GM19099 (cell line): ENCODE measurements around the gene CRABP2.

Experiments used
- POLR2A ChIP-seq: IDR thresholded peaks from 3 replicates; pipeline ENCODE4 v1.6.1; 2011; ENCODE audit warnings: low read depth; ENCODE audit not compliant: insufficient read length; ENCODE audit errors: extremely low read depth

CRABP2 gene

DNA sequence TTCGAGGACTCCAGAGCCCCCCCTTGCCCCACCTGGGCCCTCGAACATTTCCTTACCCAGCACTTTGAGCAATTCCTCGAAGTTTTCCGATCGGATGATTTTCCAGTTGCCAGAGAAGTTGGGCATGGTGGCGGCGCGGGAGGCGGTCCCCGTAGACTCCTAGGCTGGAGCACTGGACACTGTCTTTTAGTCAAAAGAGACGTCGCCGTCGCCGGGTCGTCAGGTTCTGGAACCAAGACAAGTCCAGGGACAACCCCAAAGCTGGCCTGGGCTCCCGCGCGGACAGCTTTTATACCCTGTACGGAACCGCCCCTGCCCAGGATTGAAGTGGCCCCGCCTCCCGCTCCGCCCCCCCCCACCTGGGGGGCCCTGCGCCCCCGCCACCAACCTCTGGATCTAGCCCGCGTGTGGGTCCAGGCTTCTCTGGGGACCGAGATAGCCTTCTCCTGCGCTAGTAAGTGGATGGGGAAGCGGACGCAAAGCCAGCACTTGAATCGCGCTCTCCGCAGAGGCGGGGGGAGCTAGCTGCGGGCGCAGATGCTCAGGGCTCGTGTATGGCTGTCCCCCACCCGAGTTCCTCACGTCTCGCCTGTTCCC, at the start of gene CRABP2:
Gene CRABP2 (minus strand): TSS at position 263 of the 597 bp plus-strand sequence. CDS start 137 bp downstream, at position 126.
- TF ChIP-seq POLR2A: no peak

DNA sequence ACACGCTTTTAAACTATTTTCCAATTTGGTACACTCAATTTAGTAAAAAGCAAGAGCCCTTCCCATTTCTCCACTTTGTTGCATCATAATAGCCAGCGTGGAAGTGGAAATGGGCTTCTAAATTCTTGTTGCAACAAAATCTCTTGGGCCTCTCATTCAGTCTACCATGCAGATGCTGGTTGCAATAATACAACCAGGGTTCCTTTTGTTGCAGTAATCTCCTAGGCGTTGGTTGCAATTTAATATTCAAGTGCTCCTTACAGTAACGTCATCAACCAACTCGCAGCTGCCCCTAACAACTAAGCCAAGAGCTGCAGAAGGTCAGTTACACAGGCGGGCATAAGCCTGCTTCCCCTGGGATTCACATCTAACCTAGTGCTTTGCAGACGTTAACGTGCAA, 48.8 kb upstream of the CRABP2 start:
- TF ChIP-seq POLR2A: no peak

DNA sequence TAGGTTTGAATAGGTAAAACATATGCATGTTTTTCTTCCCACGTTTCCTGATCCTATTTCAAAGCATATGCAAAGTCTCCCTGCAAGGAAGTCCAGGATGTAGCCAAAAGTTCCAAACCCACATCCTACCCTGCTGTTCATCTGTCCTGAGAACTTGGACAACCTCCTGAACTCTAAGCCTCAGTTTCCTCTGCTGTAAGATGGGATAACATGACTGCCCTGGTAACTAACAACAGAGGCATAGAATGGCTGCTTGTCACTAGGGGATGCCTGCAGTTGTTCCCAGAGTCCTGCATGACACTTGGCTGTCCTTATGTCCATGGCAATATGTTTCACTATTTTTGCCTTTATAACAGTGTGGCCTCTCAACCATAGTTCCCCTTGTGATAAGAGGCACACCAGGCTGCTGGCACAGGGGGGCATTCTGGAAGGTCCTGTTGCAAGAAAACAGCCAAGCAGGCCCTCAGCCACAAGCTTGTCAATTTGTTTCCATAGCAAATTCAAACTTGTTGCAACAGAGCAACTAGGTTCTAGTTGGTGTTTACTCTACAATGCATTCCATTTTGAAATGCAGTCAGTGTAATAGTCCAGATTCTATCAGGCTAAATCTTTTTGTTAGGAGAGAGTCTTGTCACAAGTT, 47.6 kb upstream of the CRABP2 start:
- no peak for TF ChIP-seq POLR2A

DNA sequence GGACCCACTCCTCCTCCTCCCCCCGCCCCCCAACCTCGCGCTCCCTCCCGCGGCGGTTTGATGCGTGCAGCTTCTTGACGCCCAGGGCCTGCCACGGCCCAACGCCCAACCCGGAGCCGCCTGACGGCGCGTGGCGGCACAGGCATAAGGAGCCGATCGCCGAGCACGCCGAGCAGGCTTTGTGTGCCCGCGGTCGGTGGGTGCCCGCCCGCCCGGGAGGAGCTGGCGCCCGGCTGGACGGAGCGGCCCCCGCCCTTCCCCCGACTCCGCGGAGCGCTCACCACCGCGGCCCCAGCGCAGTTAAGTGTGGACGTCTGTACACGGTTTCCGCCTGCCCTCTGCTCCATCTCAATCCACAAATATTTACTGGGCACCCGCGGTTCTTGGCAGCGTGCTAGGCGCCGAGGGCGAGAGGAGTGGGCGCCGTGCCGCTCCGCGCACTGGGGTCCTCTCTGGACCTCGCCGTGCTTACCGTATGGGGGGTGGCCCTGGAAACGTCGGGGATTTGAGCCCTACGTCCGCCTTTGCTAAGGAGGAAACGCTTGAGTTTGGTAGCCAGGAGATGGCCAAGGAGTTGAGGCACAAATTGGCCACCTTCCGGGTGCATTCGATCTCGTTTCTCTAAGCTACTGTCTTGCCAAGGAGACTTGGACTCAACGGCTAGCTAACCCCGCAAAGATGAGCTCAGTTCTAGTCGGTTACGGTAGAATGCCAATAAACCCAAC, 46.5 kb upstream of the CRABP2 start:
- TF ChIP-seq POLR2A: peak; percentile 73

DNA sequence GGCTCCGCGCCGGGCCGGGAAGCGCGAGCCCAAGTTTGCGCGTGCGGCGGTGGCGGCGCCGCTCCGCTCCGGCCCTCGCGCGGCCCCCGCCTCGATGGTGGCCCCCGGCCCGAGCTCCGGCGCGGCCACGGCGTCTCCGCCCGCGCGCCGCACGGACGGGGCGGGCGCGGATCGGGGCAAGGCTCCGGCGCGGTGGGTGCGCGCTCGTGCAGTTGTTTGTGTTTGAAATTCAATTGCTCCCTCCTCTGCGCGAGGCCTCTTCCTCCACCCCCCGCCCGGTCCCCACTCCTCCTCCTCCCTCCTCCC, 46.0 kb upstream of the CRABP2 start, which contains the start of gene HDGF:
Gene HDGF (minus strand): TSS at position 225 of the 306 bp plus-strand sequence. CDS start 246 bp downstream, outside the sequence.
- TF ChIP-seq POLR2A: peak; percentile 54

DNA sequence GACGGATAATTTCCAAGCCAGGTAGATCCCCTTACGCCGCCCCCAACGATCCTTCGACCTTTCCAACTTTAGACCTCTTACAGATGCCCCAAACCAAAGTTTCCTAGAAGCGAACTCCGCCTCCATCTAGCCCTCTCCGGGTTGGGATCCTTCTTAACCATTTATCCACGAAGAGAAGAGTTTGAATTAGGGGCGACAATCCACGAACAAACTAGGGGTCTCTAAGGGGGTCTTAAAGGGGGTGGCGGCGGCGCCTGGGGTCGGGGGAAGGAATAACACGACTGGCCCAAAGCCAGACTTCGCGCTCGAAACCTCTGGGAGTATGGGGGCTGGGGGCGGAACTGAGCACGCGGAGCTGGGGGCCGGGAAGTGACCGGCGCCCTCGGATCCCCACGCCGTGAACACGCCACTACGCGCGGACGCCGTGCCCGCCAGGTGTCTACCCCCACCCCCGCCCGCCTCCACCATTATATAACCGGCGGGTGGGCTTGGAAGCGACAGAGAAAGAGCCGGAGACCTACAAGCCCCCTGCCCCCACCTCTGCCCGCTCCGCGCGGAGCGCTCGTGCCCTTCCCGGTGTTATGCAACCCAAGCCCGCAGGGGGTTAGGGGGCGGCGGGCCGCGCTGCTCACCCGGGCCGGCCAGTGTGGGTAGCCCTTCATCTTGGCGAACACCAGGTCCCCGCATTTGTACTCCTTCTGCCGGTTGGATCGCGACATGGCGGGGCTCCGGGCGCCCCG, 45.5 kb upstream of the CRABP2 start:
- TF ChIP-seq POLR2A: peak; percentile 55

DNA sequence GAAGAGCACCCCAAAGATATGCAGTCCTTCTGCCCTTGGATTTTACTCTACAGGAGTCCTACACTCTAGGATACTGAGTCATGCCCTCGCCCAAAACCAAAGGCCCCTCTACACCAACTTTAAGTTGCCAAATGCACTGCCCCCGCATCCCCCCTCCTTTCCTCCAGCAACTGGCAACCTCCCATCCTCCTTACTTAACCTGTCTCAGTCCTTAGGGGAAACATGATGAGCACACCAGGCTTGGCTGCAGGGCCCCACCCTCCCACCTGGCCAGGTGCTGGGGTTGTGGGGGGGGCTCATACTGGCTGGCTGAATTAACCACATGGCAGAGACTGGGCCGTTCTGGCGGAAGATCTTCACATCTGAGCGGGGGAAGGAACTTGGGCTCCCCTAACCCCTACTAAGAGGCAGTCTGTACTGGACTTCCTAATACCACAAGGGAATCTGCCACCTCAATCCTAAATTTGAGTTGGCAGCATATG, 44.8 kb upstream of the CRABP2 start:
- TF ChIP-seq POLR2A: no peak

DNA sequence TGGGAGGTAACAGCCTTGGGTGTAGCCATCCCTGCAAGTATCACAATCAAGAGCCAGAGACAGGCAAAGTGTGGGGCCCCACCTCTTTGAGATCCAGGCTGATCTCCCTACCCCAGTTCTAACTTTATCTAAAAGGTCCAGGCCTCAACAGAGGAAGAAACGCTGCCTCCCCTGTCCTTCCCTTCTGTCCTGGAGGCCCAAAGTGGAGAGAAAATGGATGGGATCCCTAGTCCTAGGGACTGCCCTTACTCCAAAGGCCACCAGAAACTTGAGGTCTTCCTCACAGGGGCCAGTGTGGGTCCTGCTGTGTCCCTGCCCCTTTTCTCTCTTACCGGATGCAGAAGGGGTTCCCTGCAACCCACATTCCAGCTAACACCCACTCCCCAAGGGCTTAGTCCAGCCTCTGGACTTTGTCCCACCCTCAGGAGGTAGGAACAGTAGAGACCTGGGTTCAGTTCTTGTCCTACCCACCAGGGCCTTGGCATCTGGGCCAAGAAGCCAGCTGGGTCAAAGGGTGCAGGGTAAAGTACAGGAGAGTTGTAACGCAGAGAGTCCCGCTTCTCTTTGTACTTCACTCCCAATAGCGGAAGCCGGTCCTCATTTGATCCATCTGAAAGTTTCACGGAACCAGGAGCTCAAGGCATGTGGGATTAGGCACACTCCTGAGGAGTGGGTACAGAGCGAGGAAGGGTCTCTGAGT, 44.2 kb upstream of the CRABP2 start:
- TF ChIP-seq POLR2A: peak; percentile 9

DNA sequence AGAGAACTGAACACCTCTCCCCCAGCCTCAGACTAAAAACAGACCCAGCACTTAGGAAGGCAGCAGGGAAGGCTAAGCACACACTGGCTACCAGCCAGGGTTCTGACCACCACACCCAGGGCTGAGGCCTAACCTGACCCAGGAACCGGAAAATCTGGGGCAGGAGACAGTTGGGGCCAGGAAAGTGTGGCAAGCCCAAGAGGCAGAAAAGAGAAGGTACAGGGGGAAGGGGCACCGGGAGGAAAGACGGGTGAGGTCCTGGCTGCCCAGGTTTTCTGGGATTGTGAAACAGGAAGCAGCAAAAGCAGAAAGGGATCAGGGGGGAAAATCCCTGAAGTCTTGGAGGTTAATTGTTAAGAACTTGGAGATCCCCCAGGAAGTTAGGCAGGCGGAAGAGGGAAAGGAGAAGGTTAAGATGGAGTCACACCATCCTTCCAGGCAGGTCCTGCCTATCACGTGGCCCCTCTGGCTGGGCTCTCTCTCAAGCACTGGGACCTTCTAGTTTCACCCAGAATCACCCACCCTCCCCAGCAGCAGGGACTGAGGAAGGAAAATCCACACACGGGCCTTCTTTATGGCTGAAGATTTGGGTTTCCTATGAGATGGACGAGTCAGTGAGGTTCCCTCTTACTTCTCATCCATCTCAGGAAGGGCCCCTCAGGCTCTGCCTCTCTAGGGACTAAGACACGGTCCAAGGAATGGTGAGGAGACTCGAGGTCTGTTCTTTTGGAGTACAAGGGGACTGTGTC, 43.5 kb upstream of the CRABP2 start:
- peak; percentile 47 for TF ChIP-seq POLR2A

DNA sequence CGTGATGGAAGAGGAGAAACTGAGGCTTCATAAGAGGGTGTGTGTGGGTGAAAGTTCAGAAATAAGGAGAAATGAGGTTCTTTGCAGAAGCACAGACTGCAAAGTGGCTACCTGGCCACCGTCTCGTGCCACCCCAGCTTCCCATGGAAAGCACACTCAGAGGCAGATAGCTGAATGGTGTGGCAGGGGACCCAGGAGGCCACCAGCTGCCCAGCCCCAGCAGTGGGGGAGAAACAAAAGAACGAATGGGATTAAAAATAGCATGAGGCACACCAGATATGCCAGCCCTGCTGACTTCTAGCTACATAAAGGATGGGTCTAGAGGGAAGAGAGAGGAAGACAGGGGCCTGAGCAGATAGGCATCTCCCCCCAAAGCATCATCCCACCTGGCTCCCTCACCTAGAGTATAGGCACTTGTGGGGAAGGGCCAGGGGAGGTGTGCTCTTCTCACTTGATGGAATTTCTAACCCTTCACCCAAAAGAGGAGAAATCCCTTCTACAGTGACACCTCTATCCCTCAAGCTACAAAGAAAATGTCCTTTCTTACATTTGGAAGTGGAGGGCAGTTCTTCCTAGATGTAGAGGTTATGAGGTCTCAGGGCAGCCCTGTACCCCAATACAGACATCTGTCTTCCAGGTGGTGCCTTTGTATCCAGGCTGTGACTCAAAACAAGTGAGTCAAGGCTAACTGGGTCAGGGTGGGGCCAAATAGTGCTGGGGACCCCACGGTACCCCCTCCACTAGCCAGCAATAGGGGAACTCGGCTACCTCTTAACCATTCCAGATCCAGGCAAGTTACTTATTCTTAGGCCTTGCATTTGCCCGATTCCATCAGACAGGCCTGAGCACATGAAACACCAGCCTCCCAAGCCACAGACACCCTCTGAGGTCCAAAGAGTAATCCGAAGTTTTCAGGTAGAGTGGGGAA, 42.6 kb upstream of the CRABP2 start:
- TF ChIP-seq POLR2A: no peak

DNA sequence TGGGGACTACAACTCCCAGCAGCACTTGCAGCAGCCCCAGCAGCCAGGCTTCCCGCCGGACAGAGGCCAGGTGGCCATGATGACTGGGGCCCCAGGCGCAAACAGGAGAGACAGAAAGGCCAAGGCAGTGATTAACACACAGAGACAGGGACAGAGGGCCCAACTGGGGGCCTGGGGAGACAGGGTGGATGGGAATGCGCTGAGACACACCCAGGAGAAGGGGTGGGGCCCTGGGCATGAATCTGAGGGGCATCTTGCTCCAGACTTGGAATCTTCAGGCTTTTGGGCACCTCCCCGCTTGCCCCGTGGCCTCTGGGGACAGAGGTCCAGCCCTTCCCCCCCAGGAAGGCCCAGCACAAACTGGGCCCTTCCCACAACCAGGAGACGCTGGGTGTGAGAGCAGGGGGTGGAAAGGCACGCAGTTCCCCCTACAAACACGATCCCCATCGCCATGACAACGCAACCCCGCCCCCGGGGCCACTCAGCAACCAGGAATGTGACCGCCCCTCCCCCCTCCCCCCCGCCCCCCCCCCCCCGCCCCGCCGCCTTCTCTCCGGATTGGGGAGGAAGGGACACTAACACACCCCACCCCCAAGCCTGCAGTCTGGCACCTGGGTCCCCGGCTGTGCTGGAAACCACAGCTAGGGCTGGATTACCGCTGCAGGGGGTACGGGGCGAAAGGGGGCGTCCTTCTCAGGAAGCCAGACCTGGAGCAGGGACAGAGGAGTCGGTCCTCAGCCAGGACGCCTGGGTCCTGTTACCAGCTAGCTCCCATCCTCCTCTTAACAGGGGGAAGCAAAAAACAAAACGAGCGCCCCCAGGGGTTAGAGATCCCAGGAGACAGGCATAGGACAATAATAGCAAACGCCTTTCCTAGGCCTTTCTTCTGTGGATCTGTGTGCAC, 41.6 kb upstream of the CRABP2 start:
- TF ChIP-seq POLR2A: no peak

DNA sequence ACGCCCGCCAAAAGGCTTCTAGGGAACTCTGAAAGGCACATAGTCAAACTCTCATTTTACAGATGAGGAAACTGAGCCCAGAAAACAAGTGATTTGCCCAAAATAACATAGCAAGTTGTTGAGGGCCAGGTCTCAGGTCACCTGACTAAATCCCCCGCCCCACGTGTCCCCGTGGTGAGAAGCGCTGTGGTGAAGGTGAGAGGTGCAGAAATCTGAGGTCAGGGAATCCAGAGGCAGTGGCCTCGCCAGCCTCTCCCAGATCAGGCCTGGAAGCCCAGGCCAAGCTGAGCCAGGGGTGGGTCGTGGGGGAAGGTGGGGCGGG, 41.0 kb upstream of the CRABP2 start:
- no peak for TF ChIP-seq POLR2A
